ENCODE data around the gene RGL1. TPM values are rescaled to one million over a fixed set of nuclear protein-coding genes. Genes with fewer than 3 reads are reported as not detected.

RGL1 gene
- total and polyA plus RNA-seq, 4 donors: 7.0 to 51.6 (median 16.4) TPM

DNA sequence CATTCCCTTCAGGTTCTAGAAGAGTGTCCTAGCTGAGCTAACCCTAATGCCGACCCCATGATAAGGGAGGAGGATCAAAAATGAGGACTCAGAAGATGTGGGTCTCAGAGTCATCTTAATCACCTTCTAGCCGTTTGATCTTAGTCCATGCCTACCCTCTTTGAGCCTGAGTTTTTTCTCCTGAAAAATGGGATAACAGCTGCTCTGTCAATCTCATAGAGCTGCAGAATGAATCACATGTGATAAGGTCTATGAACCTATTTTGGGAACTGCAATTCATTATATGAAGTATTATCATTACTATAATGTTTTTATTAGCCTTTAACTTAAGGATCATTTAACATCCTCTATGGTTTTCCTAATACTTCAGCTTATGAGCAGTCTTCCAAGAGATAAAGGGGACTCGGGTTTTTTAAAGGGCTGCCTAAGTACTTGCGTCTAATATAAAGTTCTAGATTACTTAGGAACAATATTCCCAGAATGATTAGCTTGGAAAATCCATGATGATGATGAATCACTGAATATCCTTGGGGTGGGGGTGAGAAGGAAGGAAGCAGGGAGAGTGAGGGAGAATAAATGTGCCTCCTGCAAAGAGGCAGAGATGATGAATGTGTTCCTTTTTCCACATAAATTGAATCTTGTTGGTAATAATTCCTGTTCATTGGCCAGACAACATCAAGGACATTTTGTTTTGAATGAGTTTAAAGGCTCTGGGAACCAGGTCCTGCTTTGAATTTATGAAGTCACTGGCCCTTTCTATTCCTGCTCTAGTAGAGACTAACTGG, 165.8 kb downstream of the RGL1 start:
- Histone ChIP-seq H3K9me3 (ENCODE audit: control insufficient read depth, low read length) (no peaks in the 10 kb centered on the region), H3K27ac (ENCODE audit: low read depth in 1 of 2, low read length in 2 of 2) (no peak overlapping the region), H3K4me1 (ENCODE audit: control insufficient read depth in 1 of 2, insufficient read depth in 2 of 2, low read length in 2 of 2) (peaks cover 0 to 2% of the 10 kb centered on the region in 2 donors), H3K4me3 (ENCODE audit: low read length in 2 of 2) (no peak overlapping the region), H3K36me3 (ENCODE audit: control insufficient read depth in 1 of 2, insufficient read depth in 2 of 2, low read length in 1 of 2) (no peaks in the 10 kb centered on the region), H3K27me3 (ENCODE audit: control insufficient read depth in 1 of 2, insufficient read depth in 2 of 2, low read length in 1 of 2) (no peaks in the 10 kb centered on the region)
- ATAC-seq (ENCODE audit: low FRiP score) (no peak), DNase-seq (no peak)
- WGBS, 2 donors: 54 to 67% methylated on average over 4 of the region's 4 CpGs
- intact Hi-C loops (cut with DNase I): no loop called here

DNA sequence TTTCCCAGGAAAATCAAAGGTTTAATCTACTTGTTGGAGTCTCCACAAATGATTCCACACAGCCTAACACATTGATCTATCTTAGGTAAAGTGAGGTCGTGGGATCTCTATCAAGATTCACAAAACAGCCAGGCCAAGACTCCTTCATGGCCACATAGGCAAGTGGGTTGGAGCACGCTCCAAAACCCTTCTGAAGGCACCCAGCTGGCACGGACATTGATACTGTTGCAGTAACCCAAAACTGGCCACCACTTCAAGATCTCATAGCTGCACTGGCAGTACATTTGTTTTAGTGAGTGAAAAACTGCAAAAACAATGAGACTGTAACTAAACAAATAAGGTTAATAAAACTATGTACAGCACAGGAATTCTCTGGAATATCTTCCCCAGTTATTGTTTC, 170.7 kb downstream of the RGL1 start:
- Histone ChIP-seq H3K4me1 (ENCODE audit: control insufficient read depth in 1 of 2, insufficient read depth in 2 of 2, low read length in 2 of 2) (peaks cover 0 to 2% of the 10 kb centered on the region in 2 donors), H3K27me3 (ENCODE audit: control insufficient read depth in 1 of 2, insufficient read depth in 2 of 2, low read length in 1 of 2) (no peaks in the 10 kb centered on the region), H3K36me3 (ENCODE audit: control insufficient read depth in 1 of 2, insufficient read depth in 2 of 2, low read length in 1 of 2) (no peaks in the 10 kb centered on the region), H3K27ac (ENCODE audit: low read depth in 1 of 2, low read length in 2 of 2) (no peak overlapping the region), H3K9me3 (ENCODE audit: control insufficient read depth, low read length) (no peaks in the 10 kb centered on the region), H3K4me3 (ENCODE audit: low read length in 2 of 2) (no peak overlapping the region)
- intact Hi-C loops (cut with DNase I): no loop called here
- 76 to 82% methylated on average over 3 of the region's 3 CpGs for WGBS, 2 donors
- DNase-seq (no peak), ATAC-seq (ENCODE audit: low FRiP score) (no peak)

DNA sequence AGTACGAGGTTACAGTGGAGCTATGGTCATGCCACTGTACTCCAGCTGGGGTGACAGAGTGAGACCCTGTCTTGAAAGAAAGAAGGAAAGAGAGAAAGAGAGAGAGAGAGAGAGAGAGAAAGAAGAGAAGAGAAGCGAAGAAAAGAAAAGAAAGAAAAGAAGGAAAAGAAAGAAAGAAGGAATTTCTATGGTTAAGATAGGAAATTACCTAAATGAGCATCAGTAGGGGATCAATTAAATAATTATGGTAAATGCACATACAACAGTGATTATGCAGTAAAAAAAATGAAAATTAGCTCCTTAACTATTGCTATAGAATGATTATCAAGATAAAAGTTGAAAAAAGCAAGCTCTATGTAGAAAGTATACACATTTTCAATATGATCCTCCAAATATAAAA, 172.8 kb downstream of the RGL1 start:
- no peak overlapping the region for H3K27ac ChIP-seq (ENCODE audit: low read depth in 1 of 2, low read length in 2 of 2)
- H3K9me3 ChIP-seq (ENCODE audit: control insufficient read depth, low read length): no peaks in the 10 kb centered on the region
- no peaks in the 10 kb centered on the region for H3K27me3 ChIP-seq (ENCODE audit: control insufficient read depth in 1 of 2, insufficient read depth in 2 of 2, low read length in 1 of 2)
- intact Hi-C loops (cut with DNase I): no loop called here
- WGBS, 2 donors: 75 to 97% methylated on average over 1 to 2 of the region's 2 CpGs
- peaks cover 0 to 2% of the 10 kb centered on the region in 2 donors for H3K4me1 ChIP-seq (ENCODE audit: control insufficient read depth in 1 of 2, insufficient read depth in 2 of 2, low read length in 2 of 2)
- ATAC-seq (ENCODE audit: low FRiP score) (no peak), DNase-seq (no peak)
- no peaks in the 10 kb centered on the region for H3K36me3 ChIP-seq (ENCODE audit: control insufficient read depth in 1 of 2, insufficient read depth in 2 of 2, low read length in 1 of 2)
- H3K4me3 ChIP-seq (ENCODE audit: low read length in 2 of 2): no peak overlapping the region

Other genes starting within 250 kb of the RGL1 start
- 10 to 100 TPM; 17.0 to 28.0 TPM for gene NCF2, start 214.7 kb upstream of the RGL1 start, total RNA-seq
- gene NCF2, start 214.7 kb upstream of the RGL1 start, polyA plus RNA-seq: 10 to 100 TPM in 1 of 2 donors, 1 to 10 TPM in 1; 2.2 to 19.8 TPM
- gene ARPC5, start 169.3 kb upstream of the RGL1 start, total RNA-seq: 100 to 1,000 TPM; 115 to 131 TPM
- gene ARPC5, start 169.3 kb upstream of the RGL1 start, polyA plus RNA-seq: 100 to 1,000 TPM in 1 of 2 donors, 10 to 100 TPM in 1; 90.6 to 162 TPM
- gene APOBEC4, start 151.8 kb upstream of the RGL1 start, total RNA-seq: not detected
- gene APOBEC4, start 151.8 kb upstream of the RGL1 start, polyA plus RNA-seq: not detected
- 10 to 100 TPM in 1 of 2 donors, 1 to 10 TPM in 1; 1.6 to 15.1 TPM for gene COLGALT2, start 232.6 kb downstream of the RGL1 start, total RNA-seq
- gene COLGALT2, start 232.6 kb downstream of the RGL1 start, polyA plus RNA-seq: under 1 TPM; 0.50 to 1.00 TPM
- gene TSEN15, start 246.6 kb downstream of the RGL1 start, total RNA-seq: 10 to 100 TPM; 23.0 to 26.9 TPM
- 10 to 100 TPM; 16.0 to 27.8 TPM for gene TSEN15, start 246.6 kb downstream of the RGL1 start, polyA plus RNA-seq